K562 (cell line): ENCODE measurements around the gene C17orf113. TPM values are rescaled to one million over a fixed set of nuclear protein-coding genes. Genes with fewer than 3 reads are reported as not detected.

ENCODE experiments used
- ATAC-seq: fragments of 200-7000 bp; cut with Tn5 transposase; 3 replicates; pipeline ENCODE4 v1.9.1; 2020; ENCODE audit warnings: moderate library complexity
- BruUV-seq: library from RNA; stranded (reverse); fragments of 400-500 nt; replicated peaks from 2 replicates; lab custom pipeline; 2021; lab: Mats Ljungman, UMichigan
- CTCF ChIA-PET: fragments of 300-600 bp; formaldehyde crosslinking; extraction: SDS; loops from one replicate; lab custom pipeline; 2021; ENCODE audit warnings: low intra/inter-chr PET ratio; lab: Yijun Ruan, JAX
- POLR2A ChIA-PET: fragments of 300-600, 350-650 bp; sonication (Branson Sonifier 250); formaldehyde crosslinking; extraction: SDS; loops from one replicate; lab custom pipeline; 2021; ENCODE audit warnings: antibody characterized with exemption, inconsistent platforms; lab: Yijun Ruan, JAX
- DNase-seq, 4 experiments: peaks; one replicate each; pipeline versions ENCODE4 v3.0.0 to v3.0.0-alpha.2; 2011 to 2018; ENCODE audit warnings: low spot score in 3 of 4, mixed read lengths in 3 of 4; ENCODE audit errors: extremely low read depth in 1 of 4
- FAIRE-seq: peaks from 2 replicates; lab custom pipeline; 2011; peaks lifted over from hg19 to GRCh38; lab: Jason Lieb, UNC
- H2AFZ ChIP-seq: 2 replicates; pipeline ENCODE4 v1.6.0; 2011; ENCODE audit warnings: low read depth, low read length, control low read depth, inconsistent platforms
- H3K27ac ChIP-seq: fragments of 200-600 bp; 3 replicates; pipeline ENCODE4 v1.8.0; 2011; ENCODE audit warnings: low read depth, mild to moderate bottlenecking, control low read depth, inconsistent platforms, low read length, moderate library complexity, mixed read lengths; ENCODE audit errors: extremely low read depth
- H3K27me3 ChIP-seq, 2 experiments: fragments of 300-600 bp in 1 of 2; 2 replicates in 1 of 2; 3 replicates in 1 of 2; pipeline versions ENCODE4 v1.6.0 to v1.8.0; 2011; ENCODE audit warnings: inconsistent platforms in 2 of 2, low read length in 2 of 2, mild to moderate bottlenecking in 1 of 2, mixed read lengths in 1 of 2, moderate library complexity in 1 of 2; ENCODE audit not compliant: control insufficient read depth in 2 of 2, insufficient read depth in 2 of 2
- H3K36me3 ChIP-seq: fragments of 300-600 bp; 3 replicates; pipeline ENCODE4 v1.8.0; 2011; ENCODE audit warnings: mild to moderate bottlenecking, low read length, inconsistent platforms; ENCODE audit not compliant: control insufficient read depth, insufficient read depth
- H3K4me1 ChIP-seq, 2 experiments: fragments of 200-600 bp in 1 of 2; replicated peaks in 1 of 2; 2 replicates in 1 of 2; 3 replicates in 1 of 2; pipeline versions ENCODE4 v1.5.1 to v1.8.0; 2011; ENCODE audit warnings: inconsistent platforms in 2 of 2, low read length in 2 of 2, mild to moderate bottlenecking in 1 of 2, mixed read lengths in 1 of 2, moderate library complexity in 1 of 2; ENCODE audit not compliant: control insufficient read depth in 2 of 2, insufficient read depth in 2 of 2
- H3K4me2 ChIP-seq: 2 replicates; pipeline ENCODE4 v1.6.1; 2011; ENCODE audit warnings: low read length, control low read depth, inconsistent platforms, mixed read lengths; ENCODE audit not compliant: insufficient read depth
- H3K4me3 ChIP-seq: fragments of 200-600 bp; sonication (generic), shearing (Covaris generic); 2 replicates; pipeline ENCODE4 v1.5.1; 2016; ENCODE audit warnings: control low read depth, inconsistent platforms
- H3K79me2 ChIP-seq: fragments of 200-600 bp; 3 replicates; pipeline ENCODE4 v1.8.0; 2011; ENCODE audit warnings: low read length, inconsistent platforms; ENCODE audit not compliant: control insufficient read depth, insufficient read depth
- H3K9ac ChIP-seq, 2 experiments: 2 replicates each; pipeline versions ENCODE4 v1.6.0 to v1.6.1; 2011; ENCODE audit warnings: low read depth in 2 of 2, low read length in 2 of 2, control low read depth in 1 of 2, inconsistent platforms in 1 of 2, mild to moderate bottlenecking in 1 of 2, mixed read lengths in 1 of 2; ENCODE audit not compliant: insufficient read depth in 1 of 2
- H3K9me1 ChIP-seq: one replicate; pipeline ENCODE4 v1.6.0; 2011; ENCODE audit warnings: inconsistent platforms, mild to moderate bottlenecking, low read length, moderate library complexity; ENCODE audit not compliant: control insufficient read depth, insufficient read depth
- H3K9me3 ChIP-seq: replicated peaks from 2 replicates; pipeline ENCODE4 v1.5.1; 2011; ENCODE audit warnings: low read depth, low read length, inconsistent platforms; ENCODE audit not compliant: control insufficient read depth, insufficient read depth
- H4K20me1 ChIP-seq: replicated peaks from 2 replicates; pipeline ENCODE4 v1.6.1; 2011; ENCODE audit warnings: low read length, inconsistent platforms, mixed read lengths; ENCODE audit not compliant: control insufficient read depth, insufficient read depth
- ATF6 ChIP-seq: sonication (generic); formaldehyde crosslinking; IDR thresholded peaks from 2 replicates; pipeline ENCODE4 v1.4.0; 2020; ENCODE audit warnings: mild to moderate bottlenecking, missing genetic modification reagents
- FOXJ2 ChIP-seq: fragments of 200-800 bp; sonication (Bioruptor generic); IDR thresholded peaks from 2 replicates; pipeline ENCODE4 v1.6.1; 2016; ENCODE audit warnings: missing genetic modification characterization, missing compliant biosample characterization
- HDAC8 ChIP-seq: fragments of 450-650 bp; IDR thresholded peaks from 2 replicates; pipeline ENCODE4 v1.6.1; 2016; ENCODE audit warnings: mild to moderate bottlenecking, missing genetic modification characterization, moderate library complexity, missing compliant biosample characterization
- HNRNPL ChIP-seq: fragments of 200-400 bp; formaldehyde crosslinking; IDR thresholded peaks from 2 replicates; pipeline ENCODE4 v1.6.1; 2017; ENCODE audit warnings: low read depth, mild to moderate bottlenecking, low read length
- RBFOX2 ChIP-seq: fragments of 200-400 bp; formaldehyde crosslinking; IDR thresholded peaks from 2 replicates; pipeline ENCODE4 v1.6.1; 2017; ENCODE audit warnings: low read depth, mild to moderate bottlenecking, low read length, moderate library complexity
- RERE ChIP-seq: sonication (generic); formaldehyde crosslinking; IDR thresholded peaks from 2 replicates; pipeline ENCODE4 v1.8.0; 2023; ENCODE audit warnings: missing genetic modification reagents, mild to moderate bottlenecking, borderline replicate concordance
- SRSF7 ChIP-seq: fragments of 200-400 bp; formaldehyde crosslinking; optimal IDR thresholded peaks from 2 replicates; pipeline ENCODE3; 2017; ENCODE audit warnings: mild to moderate bottlenecking, low read depth, low read length
- STAG1 ChIP-seq: sonication (generic); formaldehyde crosslinking; IDR thresholded peaks from 2 replicates; pipeline ENCODE4 v1.5.0; 2020; ENCODE audit warnings: missing genetic modification reagents, borderline replicate concordance
- YY1 ChIP-seq, 3 experiments: IDR thresholded peaks; 2 replicates each; pipeline ENCODE4 v1.6.1; 2011; ENCODE audit warnings: low read length in 2 of 3, mild to moderate bottlenecking in 2 of 3, moderate library complexity in 2 of 3, borderline replicate concordance in 1 of 3, control low read depth in 1 of 3, low read depth in 1 of 3; ENCODE audit not compliant: insufficient read depth in 3 of 3, insufficient replicate concordance in 2 of 3, control insufficient read depth in 1 of 3, insufficient read length in 1 of 3; ENCODE audit errors: extremely low read depth in 1 of 3
- ZBTB17 ChIP-seq: fragments of 450-650 bp; formaldehyde crosslinking; IDR thresholded peaks from 2 replicates; pipeline ENCODE4 v1.4.0; 2020; ENCODE audit warnings: mild to moderate bottlenecking
- ZC3H11A ChIP-seq: IDR thresholded peaks from 2 replicates; pipeline ENCODE4 v1.6.1; 2012; ENCODE audit warnings: low read depth, low read length, improper control_type of control experiment
- ZNF511 ChIP-seq: sonication (generic); formaldehyde crosslinking; IDR thresholded peaks from 2 replicates; pipeline ENCODE4 v1.8.0; 2022; ENCODE audit warnings: mild to moderate bottlenecking, missing genetic modification reagents
- ZNF785 ChIP-seq: fragments of 250-450 bp; sonication (Bioruptor Pico); IDR thresholded peaks from 2 replicates; pipeline ENCODE4 v1.4.0; 2020; ENCODE audit warnings: mild to moderate bottlenecking
- WGBS: fragments of 100-300 bp; shearing (Covaris generic); methylation state at CpG from one replicate; pipeline ENCODE4 v1.1.6; 2016; ENCODE audit warnings: low coverage, mixed read lengths; ENCODE audit not compliant: insufficient coverage; ENCODE audit errors: missing lambda C conversion rate; 5-methylcytosine and 5-hydroxymethylcytosine counted together
- in situ Hi-C: fragments of 300-500 bp; cut with MboI; formaldehyde crosslinking; loops from 4 replicates; pipeline ENCODE4 v1.15.0; 2018; ENCODE audit warnings: inconsistent platforms, mixed read lengths
- intact Hi-C: fragments of 100-400 bp; cut with micrococcal nuclease; formaldehyde crosslinking; loops from 2 replicates; pipeline ENCODE4 v1.14.2; 2022
- polyA plus RNA-seq, 8 experiments: library from polyadenylated mRNA; depleted of rRNA in 4 of 8; stranded (reverse) in 5 of 8; unstranded in 3 of 8; fragments of >200 nt; fragmentation: Nextera tagmentation in 2 of 8; fragmentation: Illumina TruSeq in 1 of 8; extraction: Ambion mirVana in 2 of 8; extraction: Trizol in 1 of 8; gene quantifications; 2 replicates each; pipeline versions ENCODE4 v1.2.1 to v1.2.3, GENCODE V29; 2011 to 2014; ENCODE audit warnings: inconsistent platforms in 1 of 8, missing spikeins in 1 of 8
- total RNA-seq, 7 experiments: library from RNA; depleted of rRNA in 6 of 7; stranded (reverse); fragments of >200 nt in 6 of 7; fragmentation: Illumina TruSeq in 2 of 7; extraction: Trizol in 2 of 7; gene quantifications; 2 replicates each; pipeline versions ENCODE4 v1.2.1 to v1.2.3, GENCODE V29; 2011 to 2021; ENCODE audit warnings: low replicate concordance in 1 of 7

C17orf113 gene
- total and polyA plus RNA-seq, 9 of the 15 experiments (the other 6 are each of a cell fraction or from before 2014, with no cell fraction given), result 0.10 to 1.2 (median 0.31) TPM

GRCh38 chr17:42055496-42055895 is 5.1 kb upstream of the C17orf113 start (continued):
- TF ChIP-seq ATF6 (CRISPR knock-in tag) (no peak), HNRNPL (no peak), SRSF7 (no peak)

GRCh38 chr17:42055027-42055426 is 4.6 kb upstream of the C17orf113 start:
- Histone ChIP-seq H3K4me1 (peaks cover 3 to 17% of the 10 kb centered on the region in 2 experiments; a peak in 3 of 5 replicates), H3K27ac (no peak overlapping the region), H3K9me3 (no peaks in the 10 kb centered on the region), H3K9ac (no peak overlapping the region), H3K79me2 (no peaks in the 10 kb centered on the region), H3K4me3 (no peak overlapping the region), H3K9me1 (peaks cover 3% of the 10 kb centered on the region), H3K36me3 (no peaks in the 10 kb centered on the region), H3K4me2 (no peak overlapping the region), H4K20me1 (no peaks in the 10 kb centered on the region), H2AFZ (no peak overlapping the region), H3K27me3 (peaks cover 10 to 49% of the 10 kb centered on the region in 2 experiments; a peak in 4 of 5 replicates)
- FAIRE-seq (no peak), ATAC-seq (no peak), DNase-seq (no peak)
- WGBS, result 3% methylated on average over 3 of the region's 3 CpGs
- no peak for TF ChIP-seq YY1 (IDR thresholded peaks at IDR 0.05; ENCODE audit: borderline replicate concordance in 1 of 3, control insufficient read depth in 1 of 3, extremely low read depth in 1 of 3, insufficient read depth in 3 of 3, insufficient read length in 1 of 3, insufficient replicate concordance in 2 of 3, low read depth in 1 of 3, low read length in 2 of 3)
- TF ChIP-seq STAG1 (CRISPR knock-in tag), result no peak
- no peak for TF ChIP-seq HDAC8
- no peak for TF ChIP-seq RBFOX2
- TF ChIP-seq ZNF511 (CRISPR knock-in tag), result no peak
- TF ChIP-seq ZBTB17 (CRISPR knock-in tag), result no peak
- no peak for TF ChIP-seq RERE
- TF ChIP-seq ZC3H11A, result no peak
- no peak for TF ChIP-seq ZNF785
- TF ChIP-seq FOXJ2 (tag), result no peak
- POLR2A ChIA-PET, result interaction anchor here (0.6 to 1.5 kb wide), 7 partner anchors 9 to 37 kb away, joined by 3 to 5 read pairs (median 3); partner anchors contain the start of gene NKIRAS2
- CTCF ChIA-PET, result no interaction called here
- in situ Hi-C loops, result no loop called here
- BruUV-seq, result no TSS peak
- intact Hi-C loops, result no loop called here
